ENCODE results near the gene NXPH3.

Gene NXPH3

DNA sequence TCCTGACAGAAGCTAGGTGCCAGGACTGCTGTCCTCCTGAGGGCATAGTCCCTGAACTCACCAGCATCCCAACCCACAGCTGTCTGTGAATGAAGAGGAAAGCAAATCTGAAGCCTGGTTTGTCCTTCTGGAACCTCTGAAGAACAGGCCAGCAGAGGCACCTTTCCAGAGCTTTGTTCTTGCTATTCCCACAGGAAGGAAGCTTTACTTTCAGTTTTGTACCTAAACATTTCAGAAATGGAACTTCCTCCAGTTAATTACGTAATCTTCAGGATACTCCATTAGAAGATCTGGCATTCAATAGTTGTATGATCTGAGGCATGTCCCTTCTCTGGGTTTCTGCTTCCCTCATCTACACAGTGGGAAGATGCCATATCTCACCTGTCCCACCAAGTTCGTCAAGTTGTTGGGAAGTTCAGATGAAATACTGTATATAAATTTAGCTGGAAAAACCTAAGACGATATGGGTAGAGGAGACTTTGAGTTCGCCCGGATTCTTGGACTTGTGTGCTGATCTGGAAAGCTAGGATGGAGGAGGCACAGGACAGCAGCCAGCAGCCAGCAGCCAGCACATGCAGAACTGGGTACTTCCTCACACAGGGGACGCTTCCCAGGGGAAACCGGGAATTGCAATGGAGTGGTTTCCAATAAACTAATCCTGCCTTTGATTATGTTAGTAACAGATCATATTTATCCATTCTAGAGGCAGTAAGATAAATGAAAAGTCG is 22.4 kb downstream of the NXPH3 start:
- Histone ChIP-seq H3K4me1 (ENCODE audit: insufficient read depth, low read length, poor library complexity, severe bottlenecking) (peaks cover 27% of the 10 kb centered on the region), H3K9me2 (replicated peaks; ENCODE audit: low read depth, low read length) (no peaks in the 10 kb centered on the region), H3K4me2 (ENCODE audit: low read depth, low read length, poor library complexity, severe bottlenecking) (peak overlapping the region; percentile 51), H3F3A (ENCODE audit: low read depth) (peaks cover 8% of the 10 kb centered on the region; the same call in 1 of the 2 replicates), H4K20me1 (ENCODE audit: insufficient read depth, low read length, poor library complexity, severe bottlenecking) (no peaks in the 10 kb centered on the region), H3K9me3 (ENCODE audit: insufficient read depth, low read depth, low read length) (no peaks in the 10 kb centered on the region), H3K27me3 (ENCODE audit: insufficient read depth, low read length, poor library complexity, severe bottlenecking) (no peaks in the 10 kb centered on the region), H3K4me3 (ENCODE audit: low read length, poor library complexity, severe bottlenecking) (no peak overlapping the region), H3K9ac (ENCODE audit: low read depth, low read length, poor library complexity, severe bottlenecking) (no peak overlapping the region), H3K36me3 (ENCODE audit: insufficient read depth, low read length) (peaks cover 52% of the 10 kb centered on the region), H3K79me2 (ENCODE audit: insufficient read depth, low read length) (no peaks in the 10 kb centered on the region), H2AFZ (ENCODE audit: low read length) (no peak overlapping the region)
- no peak for TF ChIP-seq CTCF (conservative IDR thresholded peaks at IDR 0.05; ENCODE audit: low read length)

DNA sequence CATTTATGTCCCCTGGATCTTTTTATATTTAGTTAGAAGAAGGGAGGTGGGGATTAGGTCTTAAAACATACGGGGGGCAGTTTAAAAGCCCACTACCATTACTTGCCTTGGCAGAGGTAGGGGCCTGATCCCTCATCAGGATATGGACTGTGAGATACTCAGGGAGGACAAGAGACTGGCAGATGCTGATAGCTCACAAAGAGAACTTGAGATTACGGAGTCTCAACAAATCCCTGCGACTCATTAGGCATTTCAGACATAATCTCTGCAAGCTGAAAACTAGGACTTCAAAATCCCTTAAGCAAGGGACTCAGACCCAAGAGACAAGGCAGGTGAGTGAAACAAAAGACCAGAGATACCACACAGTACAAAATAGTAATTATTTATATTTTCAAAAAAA is 23.2 kb downstream of the NXPH3 start:
- peaks cover 8% of the 10 kb centered on the region; the same call in 1 of the 2 replicates for H3F3A ChIP-seq (ENCODE audit: low read depth)
- H3K27me3 ChIP-seq (ENCODE audit: insufficient read depth, low read length, poor library complexity, severe bottlenecking) = no peaks in the 10 kb centered on the region
- no peak overlapping the region for H3K4me2 ChIP-seq (ENCODE audit: low read depth, low read length, poor library complexity, severe bottlenecking)
- no peaks in the 10 kb centered on the region for H3K79me2 ChIP-seq (ENCODE audit: insufficient read depth, low read length)
- no peak overlapping the region for H3K9ac ChIP-seq (ENCODE audit: low read depth, low read length, poor library complexity, severe bottlenecking)
- H3K9me2 ChIP-seq (replicated peaks; ENCODE audit: low read depth, low read length) = no peaks in the 10 kb centered on the region
- H3K4me3 ChIP-seq (ENCODE audit: low read length, poor library complexity, severe bottlenecking) = no peak overlapping the region
- H3K4me1 ChIP-seq (ENCODE audit: insufficient read depth, low read length, poor library complexity, severe bottlenecking) = peaks cover 27% of the 10 kb centered on the region
- H3K9me3 ChIP-seq (ENCODE audit: insufficient read depth, low read depth, low read length) = no peaks in the 10 kb centered on the region
- H4K20me1 ChIP-seq (ENCODE audit: insufficient read depth, low read length, poor library complexity, severe bottlenecking) = no peaks in the 10 kb centered on the region
- TF ChIP-seq CTCF (conservative IDR thresholded peaks at IDR 0.05; ENCODE audit: low read length) (no peak), EZH2phosphoT487 (IDR thresholded peaks at IDR 0.05; ENCODE audit: borderline replicate concordance) (no peak)
- peaks cover 60% of the 10 kb centered on the region for H3K36me3 ChIP-seq (ENCODE audit: insufficient read depth, low read length)
- no peak overlapping the region for H2AFZ ChIP-seq (ENCODE audit: low read length)

GRCh38 chr17:49600949-49601348 is 25.3 kb downstream of the NXPH3 start:
- Histone ChIP-seq H3K36me3 (ENCODE audit: insufficient read depth, low read length) (peaks cover 75% of the 10 kb centered on the region), H3K4me3 (ENCODE audit: low read length, poor library complexity, severe bottlenecking) (no peak overlapping the region), H4K20me1 (ENCODE audit: insufficient read depth, low read length, poor library complexity, severe bottlenecking) (no peaks in the 10 kb centered on the region), H3K79me2 (ENCODE audit: insufficient read depth, low read length) (no peaks in the 10 kb centered on the region), H2AFZ (ENCODE audit: low read length) (no peak overlapping the region), H3K9me2 (replicated peaks; ENCODE audit: low read depth, low read length) (no peaks in the 10 kb centered on the region), H3K9me3 (ENCODE audit: insufficient read depth, low read depth, low read length) (no peaks in the 10 kb centered on the region), H3K9ac (ENCODE audit: low read depth, low read length, poor library complexity, severe bottlenecking) (no peak overlapping the region), H3K4me1 (ENCODE audit: insufficient read depth, low read length, poor library complexity, severe bottlenecking) (peaks cover 25% of the 10 kb centered on the region), H3F3A (ENCODE audit: low read depth) (peaks cover 8% of the 10 kb centered on the region; the same call in 1 of the 2 replicates), H3K4me2 (ENCODE audit: low read depth, low read length, poor library complexity, severe bottlenecking) (no peak overlapping the region), H3K27me3 (ENCODE audit: insufficient read depth, low read length, poor library complexity, severe bottlenecking) (no peaks in the 10 kb centered on the region)
- TF ChIP-seq EZH2phosphoT487 (IDR thresholded peaks at IDR 0.05; ENCODE audit: borderline replicate concordance) (no peak), CTCF (conservative IDR thresholded peaks at IDR 0.05; ENCODE audit: low read length) (no peak)

Measured in Loucy (cell line).